ENCODE results near the gene ACSL6.

- TF ChIP-seq, protein P1, sequence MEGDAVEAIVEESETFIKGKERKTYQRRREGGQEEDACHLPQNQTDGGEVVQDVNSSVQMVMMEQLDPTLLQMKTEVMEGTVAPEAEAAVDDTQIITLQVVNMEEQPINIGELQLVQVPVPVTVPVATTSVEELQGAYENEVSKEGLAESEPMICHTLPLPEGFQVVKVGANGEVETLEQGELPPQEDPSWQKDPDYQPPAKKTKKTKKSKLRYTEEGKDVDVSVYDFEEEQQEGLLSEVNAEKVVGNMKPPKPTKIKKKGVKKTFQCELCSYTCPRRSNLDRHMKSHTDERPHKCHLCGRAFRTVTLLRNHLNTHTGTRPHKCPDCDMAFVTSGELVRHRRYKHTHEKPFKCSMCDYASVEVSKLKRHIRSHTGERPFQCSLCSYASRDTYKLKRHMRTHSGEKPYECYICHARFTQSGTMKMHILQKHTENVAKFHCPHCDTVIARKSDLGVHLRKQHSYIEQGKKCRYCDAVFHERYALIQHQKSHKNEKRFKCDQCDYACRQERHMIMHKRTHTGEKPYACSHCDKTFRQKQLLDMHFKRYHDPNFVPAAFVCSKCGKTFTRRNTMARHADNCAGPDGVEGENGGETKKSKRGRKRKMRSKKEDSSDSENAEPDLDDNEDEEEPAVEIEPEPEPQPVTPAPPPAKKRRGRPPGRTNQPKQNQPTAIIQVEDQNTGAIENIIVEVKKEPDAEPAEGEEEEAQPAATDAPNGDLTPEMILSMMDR (IDR thresholded peaks at IDR 0.05) = no peak
- TF ChIP-seq POLR2A (IDR thresholded peaks at IDR 0.05) = no peak
Observed at GRCh38 chr5:132052520-132052919, 41.1 kb upstream of the ACSL6 start.

All from uterus (tissue), 2 donors.